H1 (cell line): ENCODE measurements around the gene IFI16. TPM values are rescaled to one million over a fixed set of nuclear protein-coding genes. Genes with fewer than 3 reads are reported as not detected.
"Not testable (repeated sequence)": the region's sequence is repeated elsewhere in the genome, so short reads cannot be mapped to it uniquely, and the experiment has no call there.

Experiments used
- CTCF ChIA-PET: fragments of 300-600 bp; sonication (Branson Sonifier 250); formaldehyde crosslinking; loops from one replicate; lab custom pipeline; 2021; ENCODE audit not compliant: partially characterized antibody; lab: Charles Lee
- POLR2A ChIA-PET: fragments of 300-600 bp; sonication (Branson Sonifier 250); formaldehyde crosslinking; loops from one replicate; lab custom pipeline; 2021; ENCODE audit warnings: inconsistent platforms; ENCODE audit not compliant: partially characterized antibody; lab: Charles Lee
- DNase-seq, 2 experiments: peaks; one replicate each; pipeline versions ENCODE4 v3.0.0 to v3.0.0-alpha.2; 2010 to 2022; ENCODE audit warnings: low spot score in 2 of 2, low read depth in 1 of 2, mixed read lengths in 1 of 2
- FAIRE-seq: peaks from 2 replicates; lab custom pipeline; 2011; peaks lifted over from hg19 to GRCh38; lab: Jason Lieb, UNC
- H2AFZ ChIP-seq: 2 replicates; pipeline ENCODE4 v1.8.1; 2012; ENCODE audit warnings: low read length, inconsistent platforms
- H2AK5ac ChIP-seq: 2 replicates; pipeline ENCODE4 v1.6.1; 2013; ENCODE audit warnings: low read depth, low read length
- H2BK120ac ChIP-seq: replicated peaks from 2 replicates; pipeline ENCODE3; 2013; ENCODE audit warnings: low read depth, low read length, inconsistent platforms
- H2BK12ac ChIP-seq: 2 replicates; pipeline ENCODE4 v1.6.1; 2013; ENCODE audit warnings: low read depth, low read length
- H2BK15ac ChIP-seq: 2 replicates; pipeline ENCODE4 v1.6.1; 2013; ENCODE audit warnings: low read length
- H2BK20ac ChIP-seq: 2 replicates; pipeline ENCODE4 v1.6.1; 2013; ENCODE audit warnings: low read length
- H2BK5ac ChIP-seq: 2 replicates; pipeline ENCODE4 v1.6.1; 2013; ENCODE audit warnings: low read depth, low read length
- H3K14ac ChIP-seq: 2 replicates; pipeline ENCODE4 v1.6.1; 2013; ENCODE audit warnings: inconsistent platforms; ENCODE audit not compliant: insufficient read length
- H3K18ac ChIP-seq: 2 replicates; pipeline ENCODE4 v1.6.1; 2013; ENCODE audit warnings: low read length; ENCODE audit errors: extremely low read depth
- H3K23ac ChIP-seq: 2 replicates; pipeline ENCODE4 v1.6.1; 2013; ENCODE audit warnings: inconsistent platforms; ENCODE audit not compliant: insufficient read length
- H3K23me2 ChIP-seq: 2 replicates; pipeline ENCODE4 v1.6.1; 2013; ENCODE audit warnings: low read depth, low read length
- H3K27ac ChIP-seq: 2 replicates; pipeline ENCODE4 v1.6.1; 2011; ENCODE audit warnings: low read depth, low read length, inconsistent platforms
- H3K27me3 ChIP-seq, 4 experiments: replicated peaks in 1 of 4; 1 replicate in 1 of 4; 2 replicates in 3 of 4; pipeline versions ENCODE4 v1.6.1 to v1.8.1; 2011 to 2013; ENCODE audit warnings: low read length in 3 of 4, mild to moderate bottlenecking in 3 of 4, inconsistent platforms in 2 of 4, mixed read lengths in 2 of 4, moderate library complexity in 1 of 4; ENCODE audit not compliant: control insufficient read depth in 3 of 4, insufficient read depth in 3 of 4; ENCODE audit errors: extremely low read depth in 1 of 4
- H3K36me3 ChIP-seq, 4 experiments: 2 replicates each; pipeline versions ENCODE4 v1.6.1 to v1.8.1; 2011 to 2013; ENCODE audit warnings: mild to moderate bottlenecking in 4 of 4, low read length in 3 of 4, moderate library complexity in 2 of 4, control low read depth in 1 of 4, inconsistent platforms in 1 of 4; ENCODE audit not compliant: insufficient read depth in 4 of 4, control insufficient read depth in 2 of 4
- H3K4ac ChIP-seq: replicated peaks from 2 replicates; pipeline ENCODE3; 2013; ENCODE audit warnings: low read length, low read depth, mixed read lengths, inconsistent platforms; ENCODE audit not compliant: insufficient read length
- H3K4me1 ChIP-seq, 4 experiments: replicated peaks in 1 of 4; 1 replicate in 1 of 4; 2 replicates in 3 of 4; pipeline versions ENCODE4 v1.6.1 to v1.8.1; 2011 to 2013; ENCODE audit warnings: low read length in 3 of 4, inconsistent platforms in 2 of 4, mixed read lengths in 1 of 4; ENCODE audit not compliant: insufficient read depth in 4 of 4, control insufficient read depth in 3 of 4
- H3K4me2 ChIP-seq, 2 experiments: 2 replicates each; pipeline versions ENCODE4 v1.6.1 to v1.8.1; 2011 to 2013; ENCODE audit warnings: low read depth in 2 of 2, low read length in 2 of 2, control low read depth in 1 of 2, inconsistent platforms in 1 of 2, mild to moderate bottlenecking in 1 of 2; ENCODE audit not compliant: insufficient read depth in 1 of 2
- H3K4me3 ChIP-seq, 4 experiments: fragments of 200-600, 300-600 bp in 1 of 4; sonication (generic), shearing (Covaris generic), sonication (Bioruptor Twin) in 1 of 4; 2 replicates each; pipeline versions ENCODE4 v1.5.1 to v1.8.1; 2011 to 2016; ENCODE audit warnings: low read length in 4 of 4, low read depth in 3 of 4, control low read depth in 2 of 4, inconsistent platforms in 2 of 4, mild to moderate bottlenecking in 2 of 4, mixed read lengths in 1 of 4, moderate library complexity in 1 of 4; ENCODE audit not compliant: insufficient read depth in 2 of 4; ENCODE audit errors: extremely low read depth in 1 of 4
- H3K56ac ChIP-seq: replicated peaks from 2 replicates; pipeline ENCODE3; 2013; ENCODE audit warnings: low read depth, mild to moderate bottlenecking, mixed read lengths, low read length, inconsistent platforms; ENCODE audit not compliant: insufficient read length
- H3K79me1 ChIP-seq: 2 replicates; pipeline ENCODE4 v1.6.1; 2013; ENCODE audit warnings: low read depth, low read length, control low read depth
- H3K79me2 ChIP-seq, 2 experiments: 2 replicates each; pipeline versions ENCODE4 v1.6.1 to v1.8.1; 2012 to 2013; ENCODE audit warnings: low read length in 2 of 2, mild to moderate bottlenecking in 2 of 2, inconsistent platforms in 1 of 2; ENCODE audit not compliant: insufficient read depth in 2 of 2, control insufficient read depth in 1 of 2
- H3K9ac ChIP-seq, 4 experiments: replicated peaks in 1 of 4; 1 replicate in 1 of 4; 2 replicates in 3 of 4; pipeline versions ENCODE4 v1.6.1 to v1.8.1; 2011 to 2013; ENCODE audit warnings: low read depth in 3 of 4, low read length in 3 of 4, control low read depth in 2 of 4, mild to moderate bottlenecking in 2 of 4, moderate library complexity in 2 of 4, inconsistent platforms in 1 of 4; ENCODE audit errors: extremely low read depth in 1 of 4
- H3K9me3 ChIP-seq, 2 experiments: 2 replicates each; pipeline versions ENCODE4 v1.6.1 to v1.8.1; 2012 to 2013; ENCODE audit warnings: mild to moderate bottlenecking in 2 of 2, moderate library complexity in 2 of 2, control low read depth in 1 of 2, inconsistent platforms in 1 of 2, low read depth in 1 of 2, low read length in 1 of 2, mixed read lengths in 1 of 2; ENCODE audit not compliant: insufficient read depth in 2 of 2
- H4K20me1 ChIP-seq, 2 experiments: replicated peaks in 1 of 2; 2 replicates each; pipeline versions ENCODE3 to v1.8.1; 2011 to 2013; ENCODE audit warnings: inconsistent platforms in 2 of 2, low read length in 2 of 2, mild to moderate bottlenecking in 1 of 2; ENCODE audit not compliant: insufficient read depth in 2 of 2, control insufficient read depth in 1 of 2
- H4K5ac ChIP-seq: 2 replicates; pipeline ENCODE4 v1.6.1; 2013; ENCODE audit warnings: low read length, low read depth, mixed read lengths, inconsistent platforms; ENCODE audit not compliant: insufficient read length
- H4K8ac ChIP-seq: 2 replicates; pipeline ENCODE4 v1.8.0; 2013; ENCODE audit warnings: mild to moderate bottlenecking, moderate library complexity, low read length, inconsistent platforms; ENCODE audit not compliant: insufficient read depth; ENCODE audit errors: extremely low read depth
- H4K91ac ChIP-seq: replicated peaks from 2 replicates; pipeline ENCODE3; 2013; ENCODE audit warnings: low read length, mixed read lengths, inconsistent platforms; ENCODE audit not compliant: insufficient read length
- ASH2L ChIP-seq: fragments of 200-600, 300-600 bp; sonication (generic); IDR thresholded peaks from one replicate; pipeline ENCODE4 v1.7.1; 2017; ENCODE audit warnings: low read length
- BCL11A ChIP-seq, 2 experiments: IDR thresholded peaks; one replicate each; pipeline ENCODE4 v1.6.1; 2011; ENCODE audit warnings: low read depth in 2 of 2, low read length in 2 of 2, mild to moderate bottlenecking in 2 of 2
- KDM4A ChIP-seq: IDR thresholded peaks from one replicate; pipeline ENCODE4 v1.7.1; 2012; ENCODE audit warnings: low read depth, mild to moderate bottlenecking, moderate library complexity, low read length, inconsistent platforms; ENCODE audit not compliant: severe bottlenecking
- SP1 ChIP-seq: IDR thresholded peaks from 2 replicates; pipeline ENCODE4 v1.6.1; 2011; ENCODE audit warnings: low read depth, low read length
- WGBS, 2 experiments: shearing (Covaris generic) in 1 of 2; methylation state at CpG; one replicate each; pipeline versions ENCODE4 v1.1.6 to v1.1.7; 2013 to 2015; ENCODE audit warnings: low lambda C conversion rate in 2 of 2, mixed read lengths in 2 of 2, inconsistent platforms in 1 of 2, low coverage in 1 of 2, missing lambda C conversion rate in 1 of 2; ENCODE audit not compliant: insufficient replicate concordance in 2 of 2, insufficient coverage in 1 of 2, insufficient read length in 1 of 2; ENCODE audit errors: extremely low coverage in 1 of 2, missing lambda C conversion rate in 1 of 2; 5-methylcytosine and 5-hydroxymethylcytosine counted together
- polyA plus RNA-seq, 7 experiments: library from polyadenylated mRNA; depleted of rRNA in 3 of 7; stranded (reverse) in 5 of 7; unstranded in 2 of 7; fragments of >200 nt in 5 of 7; fragments of 200-250 nt in 2 of 7; gene quantifications; 1 replicate in 5 of 7; 2 replicates in 1 of 7; 4 replicates in 1 of 7; pipeline versions ENCODE4 v1.2.1 to v1.2.3, GENCODE V29; 2011 to 2013; ENCODE audit warnings: missing spikeins in 2 of 7, mixed read lengths in 2 of 7
- total RNA-seq: library from RNA; stranded (reverse); fragmentation: NEBNext Ultra II Directional; extraction: Animal tissue kit (Norgen Biotek cat#: 25700); gene quantifications from 2 replicates; pipeline ENCODE4 v1.2.1, GENCODE V29; 2021

IFI16 gene
- total and polyA plus RNA-seq, 2 of the 8 experiments (the other 6 are each of a cell fraction or from before 2014, with no cell fraction given), result 0.63 to 0.74 TPM

DNA sequence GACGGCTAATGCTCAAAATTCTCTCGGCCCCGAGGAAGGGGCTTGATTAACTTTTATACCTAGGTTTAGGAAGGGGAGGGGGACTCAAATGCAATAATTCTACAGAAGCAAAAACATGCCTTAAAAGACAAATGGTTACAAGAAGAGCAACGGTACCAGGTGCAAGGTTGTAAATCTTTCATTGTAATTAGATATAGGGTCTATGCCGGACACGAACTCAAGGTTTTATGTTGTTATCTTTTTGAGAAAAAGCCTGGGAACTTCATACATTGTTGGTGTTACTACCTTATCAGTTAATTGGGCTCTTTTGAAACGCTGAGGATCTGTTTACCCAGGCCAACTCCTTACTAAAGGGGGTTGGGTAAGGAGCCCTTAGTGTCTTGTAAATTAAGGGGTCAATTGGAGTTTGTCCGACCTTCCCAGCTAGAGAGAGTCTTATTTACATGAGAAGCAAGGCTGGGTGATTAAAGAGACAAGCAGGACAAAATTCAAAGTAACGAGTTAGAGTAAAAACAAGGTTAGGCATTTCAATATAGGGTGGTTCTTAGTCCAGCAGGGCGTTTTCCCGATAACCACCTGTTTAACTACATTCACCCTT lies 3.4 kb upstream of the IFI16 start:
- H3K4me2 ChIP-seq, result peak overlapping the region; percentile 85 to 86
- H3K56ac ChIP-seq, H4K8ac ChIP-seq, H3K79me1 ChIP-seq, H2AK5ac ChIP-seq, H4K20me1 ChIP-seq, H2BK20ac ChIP-seq, DNase-seq, H3K4ac ChIP-seq, H3K27ac ChIP-seq, H2BK12ac ChIP-seq, H2BK5ac ChIP-seq: not testable (repeated sequence)
- peak; percentile 84 for FAIRE-seq
- peak; percentile 80 for TF ChIP-seq SP1
- peak in 1 of 2 experiments; percentile 8 for TF ChIP-seq BCL11A (IDR thresholded peaks at IDR 0.05; ENCODE audit: low read depth in 2 of 2, low read length in 2 of 2)
- peak; percentile 19 for TF ChIP-seq ASH2L
- TF ChIP-seq KDM4A, result peak; percentile 12
- TF ChIP-seq, all 59 proteins: peak for 4; not testable (repeated sequence) for 55
- H3K79me2 ChIP-seq, H4K5ac ChIP-seq, H3K9me3 ChIP-seq, H3K23ac ChIP-seq, H2BK120ac ChIP-seq, H2AFZ ChIP-seq, H4K91ac ChIP-seq, POLR2A ChIA-PET, H3K23me2 ChIP-seq, H3K9ac ChIP-seq, H2BK15ac ChIP-seq, H3K14ac ChIP-seq, H3K36me3 ChIP-seq: not testable (repeated sequence)
- CTCF ChIA-PET, result interaction anchor here (0.8 to 1.1 kb wide), 4 partner anchors 9 to 205 kb away, joined by 3 to 4 read pairs (median 4); no protein-coding TSS in a partner anchor
- H3K4me1 ChIP-seq, result peaks cover 2 to 21% (median 15%) of the 10 kb centered on the region in 4 experiments; a peak in 5 of 7 replicates
- H3K27me3 ChIP-seq, result peaks cover 1 to 22% (median 16%) of the 10 kb centered on the region in 4 experiments; a peak in 5 of 7 replicates
- H3K18ac ChIP-seq, result peak overlapping the region; percentile 26; the same call in 1 of the 2 replicates
- WGBS, 2 experiments, result 4% methylated on average over 11 of the region's 11 CpGs; no CpG with 5 or more reads in 1 of the 2 experiments
- H3K4me3 ChIP-seq, result peak overlapping the region; percentile 10 to 58 (median 23); a peak in 5 of 8 replicates
